ENCODE measurements around the gene NCKAP5.

GRCh38 chr2:133231264-133231663 lies 337.0 kb downstream of the NCKAP5 start:
- TF ChIP-seq CTCF (IDR thresholded peaks at IDR 0.05 in 4 of 5, conservative IDR thresholded peaks at IDR 0.05 in 1 of 5) (no peak), POLR2A (IDR thresholded peaks at IDR 0.05) (no peak)
